HG03571 (cell line): ENCODE data around the gene CES1.
"Not testable (repeated sequence)": the region's sequence is repeated elsewhere in the genome, so short reads cannot be mapped to it uniquely, and the experiment has no call there.

Source experiments
- ATAC-seq: cut with Tn5 transposase; IDR thresholded peaks from one replicate; pipeline ENCODE4 v1.9.1; 2021; ENCODE audit not compliant: unreplicated experiment

CES1 gene

GRCh38 chr16:55792934-55793374, 39.9 kb downstream of the CES1 start:
- ATAC-seq = not testable (repeated sequence)

- not testable (repeated sequence) for ATAC-seq
Observed at GRCh38 chr16:55791512-55791911, 41.4 kb downstream of the CES1 start.

- not testable (repeated sequence) for ATAC-seq
Observed at GRCh38 chr16:55790240-55790639, 42.7 kb downstream of the CES1 start.

GRCh38 chr16:55782793-55783091, 50.2 kb downstream of the CES1 start:
- not testable (repeated sequence) for ATAC-seq

GRCh38 chr16:55782091-55782792, 50.7 kb downstream of the CES1 start:
- not testable (repeated sequence) for ATAC-seq

- not testable (repeated sequence) for ATAC-seq
Observed at GRCh38 chr16:55781456-55781855, 51.4 kb downstream of the CES1 start.

GRCh38 chr16:55780095-55780407, 52.8 kb downstream of the CES1 start:
- not testable (repeated sequence) for ATAC-seq

GRCh38 chr16:55779402-55780094, 53.3 kb downstream of the CES1 start:
- no peak for ATAC-seq

GRCh38 chr16:55778757-55779156, 54.1 kb downstream of the CES1 start:
- no peak for ATAC-seq

- no peak for ATAC-seq
Observed at GRCh38 chr16:55775857-55776256, 57.0 kb downstream of the CES1 start.

- no peak for ATAC-seq
Observed at GRCh38 chr16:55773859-55774549, 58.9 kb downstream of the CES1 start.

- no peak for ATAC-seq
Observed at GRCh38 chr16:55765161-55765560, 67.7 kb downstream of the CES1 start.

GRCh38 chr16:55760310-55761001, 72.4 kb downstream of the CES1 start:
- ATAC-seq = no peak

GRCh38 chr16:55759965-55760309, 73.0 kb downstream of the CES1 start:
- not testable (repeated sequence) for ATAC-seq

- ATAC-seq = not testable (repeated sequence)
Observed at GRCh38 chr16:55757595-55758527, 75.0 kb downstream of the CES1 start.

- no peak for ATAC-seq
Observed at GRCh38 chr16:55756963-55757362, 75.9 kb downstream of the CES1 start.

- no peak for ATAC-seq
Observed at GRCh38 chr16:55754056-55754455, 78.8 kb downstream of the CES1 start.

GRCh38 chr16:55753145-55753631, 79.7 kb downstream of the CES1 start:
- not testable (repeated sequence) for ATAC-seq
